ENCODE measurements around the gene NUB1. TPM values are rescaled to one million over a fixed set of nuclear protein-coding genes. Genes with fewer than 3 reads are reported as not detected.

Gene NUB1
- polyA plus RNA-seq, 3 donors: 25.0 to 40.6 (median 29.1) TPM

- WGBS, 3 donors: 87 to 94% (median 90%) methylated on average over 35 of the region's 35 CpGs
- H3K27ac ChIP-seq (ENCODE audit: low read depth, low read length): no peak overlapping the region
Observed at GRCh38 chr7:151394076-151395035, 52.7 kb downstream of the NUB1 start.

GRCh38 chr7:151395036-151395367 is 53.4 kb downstream of the NUB1 start:
- WGBS, 3 donors: 81 to 84% (median 83%) methylated on average over 13 of the region's 13 CpGs
- H3K27ac ChIP-seq (ENCODE audit: low read depth, low read length): no peak overlapping the region

- 84 to 92% (median 90%) methylated on average over 10 of the region's 10 CpGs for WGBS, 3 donors
- H3K27ac ChIP-seq (ENCODE audit: low read depth, low read length): no peak overlapping the region
Observed at GRCh38 chr7:151396328-151396970, 54.8 kb downstream of the NUB1 start.

- no peak overlapping the region for H3K27ac ChIP-seq (ENCODE audit: low read depth, low read length)
- 89 to 93% (median 93%) methylated on average over 13 of the region's 13 CpGs for WGBS, 3 donors
Observed at GRCh38 chr7:151397026-151397425, 55.4 kb downstream of the NUB1 start.

- H3K27ac ChIP-seq (ENCODE audit: low read depth, low read length): no peak overlapping the region
- 89 to 93% (median 93%) methylated on average over 19 of the region's 19 CpGs for WGBS, 3 donors
Observed at GRCh38 chr7:151398446-151399304, 57.1 kb downstream of the NUB1 start.

GRCh38 chr7:151399305-151399601 is 57.6 kb downstream of the NUB1 start:
- H3K27ac ChIP-seq (ENCODE audit: low read depth, low read length): no peak overlapping the region
- WGBS, 3 donors: 85 to 93% (median 88%) methylated on average over 7 of the region's 7 CpGs

GRCh38 chr7:151399906-151400305 is 58.3 kb downstream of the NUB1 start:
- H3K27ac ChIP-seq (ENCODE audit: low read depth, low read length): no peak overlapping the region
- 78 to 91% (median 81%) methylated on average over 14 of the region's 14 CpGs for WGBS, 3 donors

- WGBS, 3 donors: 69 to 85% (median 80%) methylated on average over 14 of the region's 14 CpGs
- H3K27ac ChIP-seq (ENCODE audit: low read depth, low read length): no peak overlapping the region
Observed at GRCh38 chr7:151400626-151401315, 59.2 kb downstream of the NUB1 start.

- H3K27ac ChIP-seq (ENCODE audit: low read depth, low read length): no peak overlapping the region
- 93 to 95% (median 93%) methylated on average over 16 of the region's 16 CpGs for WGBS, 3 donors
Observed at GRCh38 chr7:151402029-151402835, 60.6 kb downstream of the NUB1 start.

GRCh38 chr7:151403764-151404163 is 62.2 kb downstream of the NUB1 start:
- no peak overlapping the region for H3K27ac ChIP-seq (ENCODE audit: low read depth, low read length)
- 82 to 89% (median 87%) methylated on average over 9 of the region's 9 CpGs for WGBS, 3 donors

GRCh38 chr7:151404216-151405011 is 62.8 kb downstream of the NUB1 start:
- H3K27ac ChIP-seq (ENCODE audit: low read depth, low read length): no peak overlapping the region
- 46 to 70% (median 59%) methylated on average over 18 of the region's 18 CpGs for WGBS, 3 donors

GRCh38 chr7:151405056-151405455 is 63.4 kb downstream of the NUB1 start:
- no peak overlapping the region for H3K27ac ChIP-seq (ENCODE audit: low read depth, low read length)
- 65 to 80% (median 75%) methylated on average over 9 of the region's 9 CpGs for WGBS, 3 donors

- H3K27ac ChIP-seq (ENCODE audit: low read depth, low read length): no peak overlapping the region
- WGBS, 3 donors: 89 to 94% (median 93%) methylated on average over 10 of the region's 10 CpGs
Observed at GRCh38 chr7:151405588-151405987, 64.0 kb downstream of the NUB1 start.

GRCh38 chr7:151406051-151406875 is 64.7 kb downstream of the NUB1 start:
- no peak overlapping the region for H3K27ac ChIP-seq (ENCODE audit: low read depth, low read length)
- WGBS, 3 donors: 90 to 93% (median 92%) methylated on average over 24 of the region's 24 CpGs

GRCh38 chr7:151406886-151407583 is 65.4 kb downstream of the NUB1 start:
- 87 to 91% (median 89%) methylated on average over 9 of the region's 9 CpGs for WGBS, 3 donors
- H3K27ac ChIP-seq (ENCODE audit: low read depth, low read length): no peak overlapping the region

GRCh38 chr7:151408498-151408838 is 66.9 kb downstream of the NUB1 start:
- WGBS, 3 donors: 76 to 87% (median 83%) methylated on average over 7 of the region's 7 CpGs
- no peak overlapping the region for H3K27ac ChIP-seq (ENCODE audit: low read depth, low read length)

Measured in adipose tissue (tissue), 3 donors.